Activated CD8-positive, alpha-beta T cell treated with anti-CD3 and anti-CD28 coated beads, Interleukin-2, amount 10 ng/mL, durations not matched to agents 7 days and 5 days (primary cell): Measurements from ENCODE around the gene MRPL23. TPM values are rescaled to one million over a fixed set of nuclear protein-coding genes. Genes with fewer than 3 reads are reported as not detected.

Experiments
- ATAC-seq: fragments of 150-1000 bp; cut with Tn5 transposase; one replicate; pipeline ENCODE4 v1.10.0; 2021; ENCODE audit warnings: moderate library complexity
- CTCF ChIA-PET: fragments of 350-600 bp; sonication (Branson Sonifier 250); formaldehyde crosslinking; loops from one replicate; lab custom pipeline; 2021; ENCODE audit warnings: antibody characterized with exemption; lab: Charles Lee
- POLR2A ChIA-PET: fragments of 350-600 bp; sonication (Branson Sonifier 250); formaldehyde crosslinking; loops from one replicate; lab custom pipeline; 2021; ENCODE audit warnings: antibody characterized with exemption; lab: Charles Lee
- DNase-seq: peaks from one replicate; pipeline ENCODE4 v3.0.0-alpha.2; 2020
- H3K27ac Mint-ChIP-seq: one replicate; pipeline ENCODE4 v1.8.0; 2021; ENCODE audit warnings: mild to moderate bottlenecking, mixed read lengths
- H3K27me3 Mint-ChIP-seq: one replicate; pipeline ENCODE4 v1.8.0; 2021; ENCODE audit warnings: low read depth, mixed read lengths
- H3K36me3 Mint-ChIP-seq: one replicate; pipeline ENCODE4 v1.8.0; 2021; ENCODE audit warnings: low read depth, mixed read lengths
- H3K4me1 Mint-ChIP-seq: one replicate; pipeline ENCODE4 v1.8.0; 2021; ENCODE audit warnings: low read depth, mixed read lengths
- H3K4me3 Mint-ChIP-seq: one replicate; pipeline ENCODE4 v1.8.0; 2021; ENCODE audit warnings: mild to moderate bottlenecking, mixed read lengths
- H3K9me3 Mint-ChIP-seq: one replicate; pipeline ENCODE4 v1.8.0; 2022; ENCODE audit warnings: mixed read lengths; ENCODE audit not compliant: insufficient read depth
- total RNA-seq, 2 experiments: library from RNA; stranded (reverse); gene quantifications; one replicate each; pipeline ENCODE4 v1.2.3, GENCODE V29; 2021

MRPL23 gene
- total RNA-seq, 2 experiments from 2014 or later, result 109 to 110 TPM

DNA sequence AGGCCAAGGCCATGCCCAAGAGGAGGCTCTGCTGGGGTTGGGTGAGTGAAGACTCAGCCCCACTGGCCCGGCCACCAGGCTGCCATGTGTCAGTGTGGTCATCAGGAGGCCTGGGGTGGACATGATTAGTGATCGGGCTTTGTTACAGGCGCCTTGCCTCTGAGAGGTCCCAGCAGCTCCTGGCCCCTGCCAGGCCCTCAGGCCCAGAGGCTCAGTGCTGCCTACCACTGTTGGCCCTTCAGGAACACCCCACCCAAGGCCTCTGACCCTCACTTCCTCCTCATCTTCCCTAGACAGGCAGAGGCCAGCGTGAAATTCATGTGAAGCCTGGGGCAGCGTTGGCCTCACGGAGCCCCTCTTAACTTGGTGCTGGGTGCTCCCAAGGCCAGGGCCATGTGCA lies 2.2 kb downstream of the MRPL23 start:
- ChIA-PET CTCF (interaction anchor here (0.9 to 4.2 kb wide), 8 partner anchors 51 to 297 kb away, joined by 3 to 19 read pairs (median 5); no protein-coding TSS in a partner anchor), POLR2A (no interaction called here)
- Mint-ChIP-seq H3K27ac (no peak overlapping the region), H3K9me3 (no peaks in the 10 kb centered on the region), H3K4me3 (no peak overlapping the region), H3K4me1 (no peaks in the 10 kb centered on the region), H3K27me3 (no peaks in the 10 kb centered on the region), H3K36me3 (no peaks in the 10 kb centered on the region)
- no peak for DNase-seq
- no peak for ATAC-seq

DNA sequence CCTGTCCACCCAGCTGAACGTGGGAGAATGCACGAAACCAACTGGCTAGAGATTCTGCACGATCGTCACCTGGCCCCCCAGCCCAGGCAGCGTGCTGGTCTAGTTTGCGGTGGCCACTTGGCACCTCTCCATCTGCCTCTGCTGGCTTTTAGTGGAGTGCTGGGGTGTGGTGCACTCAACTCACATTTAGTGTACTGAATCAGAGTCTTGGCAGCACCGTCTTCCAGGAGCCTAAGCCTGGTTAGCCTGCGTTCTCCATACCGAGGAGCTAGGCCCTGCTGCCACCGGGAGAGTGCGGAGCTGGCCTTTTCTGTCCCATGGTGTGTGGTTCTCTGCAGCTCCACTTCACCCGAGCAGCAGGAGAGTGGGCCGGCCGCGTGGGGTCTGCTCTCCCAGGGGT lies 2.8 kb downstream of the MRPL23 start:
- Mint-ChIP-seq H3K27ac (no peak overlapping the region), H3K4me3 (no peak overlapping the region), H3K9me3 (no peaks in the 10 kb centered on the region), H3K27me3 (no peaks in the 10 kb centered on the region), H3K36me3 (no peaks in the 10 kb centered on the region), H3K4me1 (no peaks in the 10 kb centered on the region)
- ChIA-PET POLR2A (no interaction called here), CTCF (interaction anchor here (0.6 to 1.6 kb wide), 3 partner anchors 52 to 249 kb away, joined by 3 to 5 read pairs (median 4); no protein-coding TSS in a partner anchor)
- DNase-seq, result no peak
- ATAC-seq, result no peak

DNA sequence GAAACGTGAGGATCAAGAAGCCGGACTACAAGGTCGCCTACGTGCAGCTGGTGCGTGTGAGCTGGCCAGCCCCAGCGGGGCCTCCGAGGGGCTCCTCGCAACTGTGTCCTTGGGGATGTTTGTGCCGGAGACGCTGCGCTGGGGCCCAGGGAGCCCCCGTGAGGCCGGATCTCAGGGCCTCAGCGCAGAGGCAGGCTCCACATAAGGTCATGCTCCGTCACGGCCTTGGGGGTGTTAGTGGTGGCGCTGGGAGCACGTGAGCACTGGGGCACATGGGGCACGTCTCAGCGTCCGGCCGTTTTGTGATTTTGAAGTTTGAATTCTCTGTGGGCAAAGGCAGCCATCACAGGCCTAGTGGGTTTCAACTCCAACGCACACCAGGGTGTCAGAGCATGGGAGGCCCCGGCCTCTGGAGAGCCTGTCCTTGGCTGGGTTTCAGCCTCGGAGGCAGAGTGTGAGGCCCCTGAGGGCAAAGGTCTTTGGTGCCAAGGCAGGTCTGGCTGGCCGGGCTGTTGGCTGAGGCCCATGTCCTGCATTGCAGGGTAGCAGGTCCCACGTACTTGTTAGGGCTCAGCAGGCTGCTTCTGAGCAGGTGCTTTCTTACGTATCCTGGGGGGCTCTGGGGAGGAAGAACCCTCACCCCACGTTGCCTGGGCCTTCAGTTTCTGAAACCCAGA lies 5.8 kb downstream of the MRPL23 start:
- H3K4me1 Mint-ChIP-seq, result no peaks in the 10 kb centered on the region
- H3K27ac Mint-ChIP-seq, result no peak overlapping the region
- H3K27me3 Mint-ChIP-seq, result no peaks in the 10 kb centered on the region
- ATAC-seq (no peak), DNase-seq (no peak)
- ChIA-PET POLR2A (no interaction called here), CTCF (no interaction called here)
- no peaks in the 10 kb centered on the region for H3K9me3 Mint-ChIP-seq
- H3K4me3 Mint-ChIP-seq, result no peak overlapping the region
- no peaks in the 10 kb centered on the region for H3K36me3 Mint-ChIP-seq

DNA sequence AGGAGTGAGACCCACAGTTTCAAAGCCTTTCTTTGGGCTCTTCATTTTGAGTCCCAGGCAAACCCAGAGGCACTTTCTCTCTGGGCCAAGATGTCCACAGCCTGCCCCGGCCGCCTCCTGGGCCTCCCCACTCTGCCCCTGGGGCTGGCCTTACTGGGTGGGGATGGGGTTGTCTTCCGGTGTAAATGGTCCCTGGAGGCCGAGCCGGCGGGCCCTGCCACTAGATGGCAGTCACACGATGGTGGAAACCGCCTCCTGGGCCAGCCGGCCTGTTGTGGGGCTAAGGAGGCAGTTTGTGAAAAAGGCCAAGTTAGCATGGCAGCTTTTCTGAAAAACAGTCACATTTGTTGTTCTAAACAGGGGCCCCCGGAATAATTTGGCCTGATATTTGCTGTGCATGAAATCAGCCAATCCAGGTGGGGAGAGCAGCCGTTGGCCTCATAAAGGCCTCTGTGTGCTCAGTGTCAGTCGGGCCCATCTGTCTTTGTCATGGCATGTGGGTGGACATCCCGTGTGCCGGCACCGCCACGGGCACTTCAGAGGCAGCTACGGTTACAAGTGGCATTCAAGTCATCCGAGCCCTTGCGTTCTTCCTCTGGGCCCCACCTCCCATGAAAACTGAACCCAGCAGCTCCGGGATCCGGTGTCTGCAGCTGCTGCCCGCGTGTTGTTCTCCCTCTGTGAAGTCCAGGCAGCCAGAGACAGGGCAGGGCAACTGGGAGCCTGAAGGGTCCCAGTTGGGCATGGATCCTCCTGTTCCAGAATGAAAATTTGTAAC lies 6.5 kb downstream of the MRPL23 start:
- no peaks in the 10 kb centered on the region for H3K27me3 Mint-ChIP-seq
- no peaks in the 10 kb centered on the region for H3K9me3 Mint-ChIP-seq
- ATAC-seq, result peak; percentile 85
- POLR2A ChIA-PET, result no interaction called here
- CTCF ChIA-PET, result interaction anchor here (1.0 to 2.2 kb wide), 4 partner anchors 47 to 260 kb away, joined by 3 to 5 read pairs (median 4); no protein-coding TSS in a partner anchor
- H3K4me3 Mint-ChIP-seq, result no peak overlapping the region
- H3K36me3 Mint-ChIP-seq, result no peaks in the 10 kb centered on the region
- H3K27ac Mint-ChIP-seq, result no peak overlapping the region
- DNase-seq, result no peak
- no peaks in the 10 kb centered on the region for H3K4me1 Mint-ChIP-seq

DNA sequence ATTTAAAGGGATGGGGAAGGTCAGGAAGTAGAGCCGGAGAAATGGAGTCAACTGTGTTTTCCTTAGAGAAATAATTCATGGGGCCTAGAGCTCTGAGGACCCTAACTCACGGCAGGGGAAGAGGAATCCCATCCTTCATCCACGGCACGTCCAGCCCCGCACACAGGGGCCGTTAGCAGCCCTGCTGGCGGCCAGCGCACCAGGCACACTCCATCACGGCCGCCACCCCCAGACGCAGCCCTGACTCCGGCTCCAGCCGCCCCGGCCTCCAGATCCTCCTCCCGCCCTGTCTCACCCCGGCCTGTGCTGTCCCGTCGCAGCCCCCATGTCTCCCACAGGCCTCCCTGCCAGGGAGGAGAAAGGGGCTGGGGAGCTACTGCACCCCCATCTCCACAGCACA lies 11.2 kb downstream of the MRPL23 start:
- POLR2A ChIA-PET, result no interaction called here
- CTCF ChIA-PET, result no interaction called here
- Mint-ChIP-seq H3K4me1 (no peaks in the 10 kb centered on the region), H3K36me3 (no peaks in the 10 kb centered on the region), H3K27me3 (no peaks in the 10 kb centered on the region), H3K4me3 (no peak overlapping the region), H3K9me3 (no peaks in the 10 kb centered on the region), H3K27ac (no peak overlapping the region)
- DNase-seq, result no peak
- no peak for ATAC-seq

DNA sequence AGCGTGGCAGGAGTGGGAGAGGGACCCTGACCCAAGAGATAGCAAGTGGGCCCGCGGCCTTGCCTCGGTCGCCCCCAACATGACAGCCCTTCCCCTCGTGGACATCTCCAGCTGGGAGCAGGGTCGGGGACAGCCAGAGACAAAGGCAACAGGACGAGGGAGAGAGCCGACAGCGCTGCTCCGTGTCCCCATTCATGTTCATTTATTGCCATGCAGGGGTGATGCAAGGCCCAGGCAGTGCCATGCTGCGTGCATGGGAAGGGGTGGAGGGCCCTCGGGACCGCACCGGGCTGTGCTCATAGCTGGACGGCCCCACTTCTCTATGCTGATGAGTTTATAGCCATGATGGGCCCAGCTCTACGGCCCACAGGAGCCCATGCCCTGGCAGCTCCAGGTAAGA lies 12.7 kb downstream of the MRPL23 start:
- Mint-ChIP-seq H3K36me3 (no peaks in the 10 kb centered on the region), H3K27me3 (no peaks in the 10 kb centered on the region), H3K4me3 (no peak overlapping the region), H3K9me3 (no peaks in the 10 kb centered on the region), H3K4me1 (no peaks in the 10 kb centered on the region), H3K27ac (no peak overlapping the region)
- ChIA-PET POLR2A (no interaction called here), CTCF (no interaction called here)
- ATAC-seq, result no peak
- DNase-seq, result no peak

DNA sequence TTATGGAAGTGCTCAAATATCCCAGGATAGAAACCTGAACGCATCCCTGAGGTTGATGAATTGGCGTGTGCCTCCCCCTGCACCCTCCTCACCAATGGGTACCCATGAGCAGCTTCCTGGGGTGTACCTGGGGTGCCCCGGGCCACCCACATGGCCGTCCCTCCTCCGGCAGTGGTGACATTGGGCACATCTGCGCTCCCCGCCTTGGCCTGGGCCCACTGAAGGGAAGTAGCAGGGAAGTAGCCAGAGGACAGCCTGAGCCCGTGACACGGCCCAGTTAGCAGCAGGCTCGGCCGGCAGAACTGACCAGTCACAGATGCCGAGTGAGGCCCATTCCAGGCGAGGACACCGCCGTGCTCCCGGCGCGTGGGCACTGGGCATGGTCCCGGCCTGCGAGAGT lies 16.7 kb downstream of the MRPL23 start:
- Mint-ChIP-seq H3K27me3 (no peaks in the 10 kb centered on the region), H3K4me1 (no peaks in the 10 kb centered on the region), H3K4me3 (no peak overlapping the region), H3K9me3 (no peaks in the 10 kb centered on the region), H3K27ac (no peak overlapping the region), H3K36me3 (no peaks in the 10 kb centered on the region)
- no peak for DNase-seq
- POLR2A ChIA-PET, result no interaction called here
- CTCF ChIA-PET, result no interaction called here
- no peak for ATAC-seq

DNA sequence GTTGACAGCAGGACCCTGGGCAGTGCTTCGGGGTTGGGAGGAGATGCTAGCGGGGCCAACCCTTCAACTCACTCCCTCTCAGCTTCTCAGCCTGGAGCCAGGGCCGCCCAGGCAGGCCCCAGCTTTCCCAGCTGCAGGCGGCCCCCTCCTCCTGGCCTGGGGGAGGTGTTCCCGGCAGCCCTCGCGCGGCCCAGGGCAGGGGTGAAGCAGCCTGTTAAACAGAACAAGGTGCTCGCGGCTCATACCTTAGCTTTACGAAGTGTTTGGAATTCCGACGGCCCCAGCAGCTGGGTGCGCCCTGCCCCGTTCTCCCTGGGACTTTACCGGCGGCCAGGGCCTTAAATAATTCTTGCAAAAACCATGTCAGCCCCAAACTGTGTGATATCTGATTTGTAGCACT lies 17.2 kb downstream of the MRPL23 start:
- no peak overlapping the region for H3K27ac Mint-ChIP-seq
- CTCF ChIA-PET, result no interaction called here
- H3K4me3 Mint-ChIP-seq, result no peak overlapping the region
- POLR2A ChIA-PET, result no interaction called here
- no peaks in the 10 kb centered on the region for H3K27me3 Mint-ChIP-seq
- no peaks in the 10 kb centered on the region for H3K9me3 Mint-ChIP-seq
- no peaks in the 10 kb centered on the region for H3K36me3 Mint-ChIP-seq
- no peaks in the 10 kb centered on the region for H3K4me1 Mint-ChIP-seq
- no peak for ATAC-seq
- DNase-seq, result no peak

DNA sequence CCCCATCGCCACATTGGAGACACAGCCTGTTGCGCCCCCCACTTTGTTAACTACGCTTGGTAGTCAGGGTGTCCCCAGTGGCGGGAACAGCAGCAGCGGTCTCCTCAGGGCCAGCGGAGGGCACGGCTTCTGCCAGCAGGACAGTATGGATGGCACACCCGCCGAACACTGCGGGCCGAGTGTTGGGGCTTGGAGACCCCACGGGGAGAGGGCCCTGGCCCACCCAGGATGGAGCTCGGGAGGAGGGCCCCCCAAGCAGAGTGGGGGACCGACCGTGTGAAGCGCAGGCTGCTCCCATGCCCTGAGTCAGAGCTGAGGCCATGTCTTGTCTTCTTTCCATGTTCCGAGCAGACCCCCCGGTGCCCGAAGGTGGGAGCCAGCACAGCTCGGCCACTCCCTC lies 17.8 kb downstream of the MRPL23 start:
- ChIA-PET CTCF (no interaction called here), POLR2A (interaction anchor here (0.6 kb wide), 1 partner anchor 1664 kb away, joined by 3 read pairs; no protein-coding TSS in a partner anchor)
- no peak overlapping the region for H3K27ac Mint-ChIP-seq
- H3K4me3 Mint-ChIP-seq, result no peak overlapping the region
- H3K36me3 Mint-ChIP-seq, result no peaks in the 10 kb centered on the region
- ATAC-seq, result no peak
- H3K9me3 Mint-ChIP-seq, result no peaks in the 10 kb centered on the region
- DNase-seq, result no peak
- H3K27me3 Mint-ChIP-seq, result no peaks in the 10 kb centered on the region
- H3K4me1 Mint-ChIP-seq, result no peaks in the 10 kb centered on the region

DNA sequence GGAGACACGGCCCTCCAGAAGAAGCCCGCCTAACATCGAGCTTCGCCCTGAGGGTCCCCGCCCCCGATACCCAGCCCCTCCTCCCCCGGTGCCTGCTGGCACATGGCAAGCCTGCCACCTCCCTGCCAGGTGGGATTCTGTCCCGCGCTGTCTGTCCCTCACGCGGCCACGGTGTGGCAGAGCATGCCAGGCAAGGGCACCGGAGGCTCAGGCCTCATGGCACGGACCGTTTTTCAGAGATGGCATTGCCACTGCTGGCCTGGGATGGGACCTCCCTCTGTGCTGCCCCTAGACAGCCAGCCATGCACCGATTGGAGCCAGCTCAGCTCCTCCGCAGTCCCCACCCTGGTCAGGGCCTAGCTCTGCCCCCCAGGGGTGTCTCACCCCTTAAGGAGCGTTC lies 19.4 kb downstream of the MRPL23 start:
- Mint-ChIP-seq H3K36me3 (no peaks in the 10 kb centered on the region), H3K9me3 (no peaks in the 10 kb centered on the region), H3K27me3 (no peaks in the 10 kb centered on the region), H3K27ac (no peak overlapping the region), H3K4me3 (no peak overlapping the region), H3K4me1 (no peaks in the 10 kb centered on the region)
- CTCF ChIA-PET, result no interaction called here
- ATAC-seq, result no peak
- no peak for DNase-seq
- POLR2A ChIA-PET, result no interaction called here

DNA sequence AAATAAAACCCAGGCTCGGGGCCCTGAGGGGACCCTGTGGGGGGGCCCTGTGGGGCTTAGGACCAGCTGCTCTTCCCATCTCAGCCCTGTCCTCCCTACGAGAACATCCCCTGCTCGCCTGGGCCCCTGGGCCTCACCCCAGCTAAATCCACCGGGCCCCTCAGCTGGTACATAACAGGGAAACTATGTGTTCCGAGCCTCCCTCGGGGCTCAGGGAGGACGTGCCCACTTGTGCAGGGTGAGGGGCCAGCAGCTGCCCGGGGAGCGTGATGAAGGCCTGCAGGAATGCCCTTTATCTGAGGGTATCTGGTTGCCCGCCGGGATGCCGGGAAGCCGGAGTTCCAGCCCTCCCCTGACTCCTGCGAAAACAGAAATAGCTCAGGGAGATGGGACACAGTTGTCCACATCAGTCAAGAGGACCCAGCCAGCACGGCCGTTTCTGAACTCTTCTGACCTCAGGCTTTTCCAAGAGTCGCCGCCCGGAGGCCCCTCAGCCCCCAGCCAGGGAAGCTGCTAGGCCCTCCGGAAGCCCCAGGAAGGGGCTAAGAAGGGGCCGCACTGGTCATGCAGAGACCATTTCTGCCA lies 20.6 kb downstream of the MRPL23 start:
- POLR2A ChIA-PET, result no interaction called here

DNA sequence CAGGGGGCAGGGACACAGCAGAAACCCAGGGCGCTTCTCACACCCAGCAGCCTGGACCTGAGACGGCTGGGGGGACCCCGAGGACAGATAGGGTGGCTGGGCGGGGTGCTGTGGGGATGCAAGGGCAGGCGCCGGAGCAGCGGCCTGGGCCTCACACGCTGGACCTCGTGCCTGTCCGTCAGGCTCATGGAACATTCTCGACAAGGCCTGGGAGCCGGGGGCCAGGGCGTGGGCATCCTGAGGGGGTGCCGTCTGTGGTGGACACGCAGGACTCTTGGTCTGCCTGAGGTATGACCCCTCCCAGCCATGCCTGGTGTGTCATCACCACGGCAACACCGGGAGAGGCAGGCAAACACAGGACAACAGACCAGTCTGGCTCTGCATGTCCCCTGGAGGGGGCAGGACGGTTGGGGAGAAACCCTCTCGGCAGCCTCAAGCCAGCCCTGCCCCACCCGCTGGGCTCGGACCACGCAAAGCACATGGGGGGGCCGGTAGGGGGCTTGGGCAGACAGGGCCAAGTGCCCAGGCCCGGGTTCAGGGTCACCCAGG lies 21.4 kb downstream of the MRPL23 start:
- Mint-ChIP-seq H3K36me3 (no peaks in the 10 kb centered on the region), H3K27ac (no peak overlapping the region), H3K9me3 (no peaks in the 10 kb centered on the region), H3K4me3 (no peak overlapping the region), H3K27me3 (no peaks in the 10 kb centered on the region), H3K4me1 (no peaks in the 10 kb centered on the region)
- no peak for DNase-seq
- CTCF ChIA-PET, result interaction anchor here (1.2 to 1.7 kb wide), 2 partner anchors 135 to 183 kb away, joined by 3 read pairs; no protein-coding TSS in a partner anchor
- no peak for ATAC-seq
- POLR2A ChIA-PET, result no interaction called here

More for the DNA sequence above, 20.6 kb downstream of the MRPL23 start:
- ATAC-seq (no peak), DNase-seq (no peak)
- Mint-ChIP-seq H3K36me3 (no peaks in the 10 kb centered on the region), H3K27ac (no peak overlapping the region), H3K4me1 (no peaks in the 10 kb centered on the region), H3K27me3 (no peaks in the 10 kb centered on the region), H3K4me3 (no peak overlapping the region), H3K9me3 (no peaks in the 10 kb centered on the region)
- CTCF ChIA-PET, result interaction anchor here (0.8 to 1.2 kb wide), 2 partner anchors 184 to 274 kb away, joined by 3 read pairs; no protein-coding TSS in a partner anchor
